Skeletal muscle satellite cell (primary cell): ENCODE results near the gene ANAPC4.

Experiments used
- H3K27me3 ChIP-seq: 2 replicates; pipeline ENCODE4 v1.7.0; 2013; ENCODE audit warnings: low read length; ENCODE audit not compliant: control insufficient read depth, insufficient read depth
- H3K36me3 ChIP-seq: 2 replicates; pipeline ENCODE4 v1.7.0; 2013; ENCODE audit warnings: mild to moderate bottlenecking, control low read depth, low read length; ENCODE audit not compliant: insufficient read depth
- H3K4me1 ChIP-seq: 2 replicates; pipeline ENCODE4 v1.7.0; 2013; ENCODE audit warnings: low read length; ENCODE audit not compliant: control insufficient read depth, insufficient read depth
- H3K4me2 ChIP-seq: 2 replicates; pipeline ENCODE4 v1.7.0; 2013; ENCODE audit warnings: mild to moderate bottlenecking, low read length
- H3K4me3 ChIP-seq: 2 replicates; pipeline ENCODE4 v1.7.0; 2013; ENCODE audit warnings: low read length
- H3K9ac ChIP-seq: 2 replicates; pipeline ENCODE4 v1.7.0; 2013; ENCODE audit warnings: mild to moderate bottlenecking, low read depth, low read length, moderate library complexity
- H3K9me3 ChIP-seq: replicated peaks from 2 replicates; pipeline ENCODE4 v1.7.0; 2013; ENCODE audit warnings: mild to moderate bottlenecking, control low read depth, low read length

Gene ANAPC4

GRCh38 chr4:25383647-25384046, 6.6 kb downstream of the ANAPC4 start:
- Histone ChIP-seq H3K9me3 (no peaks in the 10 kb centered on the region), H3K4me2 (no peak overlapping the region), H3K4me1 (peaks cover 5% of the 10 kb centered on the region), H3K27me3 (no peaks in the 10 kb centered on the region), H3K9ac (no peak overlapping the region), H3K4me3 (no peak overlapping the region), H3K36me3 (peaks cover 30% of the 10 kb centered on the region)

GRCh38 chr4:25386926-25387325, 9.9 kb downstream of the ANAPC4 start:
- Histone ChIP-seq H3K27me3 (no peaks in the 10 kb centered on the region), H3K4me2 (no peak overlapping the region), H3K4me3 (no peak overlapping the region), H3K4me1 (no peaks in the 10 kb centered on the region), H3K9ac (no peak overlapping the region), H3K9me3 (no peaks in the 10 kb centered on the region), H3K36me3 (peaks cover 40% of the 10 kb centered on the region)

- H3K4me3 ChIP-seq, result no peak overlapping the region
- H3K27me3 ChIP-seq, result no peaks in the 10 kb centered on the region
- H3K36me3 ChIP-seq, result peaks cover 67% of the 10 kb centered on the region
These were observed 20.2 kb downstream of the ANAPC4 start for GRCh38 chr4:25397305-25397704.

GRCh38 chr4:25399510-25399909, 22.4 kb downstream of the ANAPC4 start:
- Histone ChIP-seq H3K36me3 (peaks cover 63% of the 10 kb centered on the region), H3K4me3 (no peak overlapping the region), H3K4me2 (no peak overlapping the region), H3K4me1 (peaks cover 30% of the 10 kb centered on the region), H3K27me3 (no peaks in the 10 kb centered on the region), H3K9ac (no peak overlapping the region), H3K9me3 (no peaks in the 10 kb centered on the region)

More at GRCh38 chr4:25397305-25397704, 20.2 kb downstream of the ANAPC4 start:
- Histone ChIP-seq H3K4me1 (peaks cover 24% of the 10 kb centered on the region), H3K9ac (no peak overlapping the region), H3K9me3 (no peaks in the 10 kb centered on the region), H3K4me2 (no peak overlapping the region)

- no peak overlapping the region for H3K9ac ChIP-seq
- peaks cover 59% of the 10 kb centered on the region for H3K36me3 ChIP-seq
- no peaks in the 10 kb centered on the region for H3K27me3 ChIP-seq
- peaks cover 34% of the 10 kb centered on the region for H3K4me1 ChIP-seq
- peak overlapping the region; percentile 49 for H3K4me2 ChIP-seq
- peak overlapping the region; percentile 45 for H3K4me3 ChIP-seq
- H3K9me3 ChIP-seq, result no peaks in the 10 kb centered on the region
These were observed 24.0 kb downstream of the ANAPC4 start for GRCh38 chr4:25401066-25401465.

- H3K27me3 ChIP-seq, result no peaks in the 10 kb centered on the region
- H3K4me1 ChIP-seq, result peaks cover 37% of the 10 kb centered on the region
- peak overlapping the region; percentile 47 for H3K9ac ChIP-seq
- no peaks in the 10 kb centered on the region for H3K9me3 ChIP-seq
- peak overlapping the region; percentile 28 for H3K4me2 ChIP-seq
- peaks cover 57% of the 10 kb centered on the region for H3K36me3 ChIP-seq
- no peak overlapping the region for H3K4me3 ChIP-seq
These were observed 25.5 kb downstream of the ANAPC4 start for GRCh38 chr4:25402521-25402920.

DNA sequence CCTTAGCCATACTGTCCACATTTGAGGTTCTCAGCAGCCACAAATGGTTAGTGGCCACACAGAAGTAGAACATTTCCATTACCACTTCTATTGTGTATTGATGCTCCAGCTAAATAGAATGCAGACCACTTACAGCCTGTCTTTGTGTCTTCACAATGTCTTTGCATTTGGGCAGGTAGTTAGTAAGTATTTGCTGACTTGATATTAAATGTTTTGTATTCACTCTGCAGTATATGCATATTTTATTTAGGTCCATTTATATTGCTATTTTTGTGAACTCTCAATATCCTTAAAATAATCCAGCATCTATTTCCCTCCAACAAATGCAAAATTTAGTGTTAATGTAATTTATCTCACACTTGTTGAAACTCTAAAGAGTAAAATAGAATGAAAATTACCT, 26.6 kb downstream of the ANAPC4 start:
- Histone ChIP-seq H3K27me3 (no peaks in the 10 kb centered on the region), H3K4me1 (peaks cover 37% of the 10 kb centered on the region), H3K9me3 (no peaks in the 10 kb centered on the region), H3K4me3 (no peak overlapping the region), H3K9ac (no peak overlapping the region), H3K36me3 (peaks cover 58% of the 10 kb centered on the region), H3K4me2 (no peak overlapping the region)

DNA sequence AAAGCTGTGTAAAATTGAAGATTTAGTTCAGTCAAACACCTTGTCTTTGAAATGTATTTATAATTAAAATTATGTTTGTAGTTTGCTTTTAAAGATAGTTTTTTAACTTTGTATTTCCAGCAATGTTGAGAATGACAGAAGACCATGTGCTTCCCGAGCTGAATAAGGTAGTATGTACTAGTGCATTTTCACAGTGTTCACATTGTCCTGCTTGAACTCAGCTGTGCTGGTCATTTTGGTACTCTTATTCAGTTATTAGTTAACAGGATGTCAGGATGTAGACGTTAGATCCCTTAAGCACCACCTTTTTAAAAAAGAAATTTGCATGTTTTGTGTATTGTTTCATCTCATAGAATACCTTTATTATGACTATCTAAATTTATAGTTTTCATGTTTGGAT, 28.4 kb downstream of the ANAPC4 start:
- Histone ChIP-seq H3K4me3 (no peak overlapping the region), H3K27me3 (no peaks in the 10 kb centered on the region), H3K4me1 (peaks cover 30% of the 10 kb centered on the region), H3K4me2 (no peak overlapping the region), H3K9me3 (no peaks in the 10 kb centered on the region), H3K36me3 (peaks cover 68% of the 10 kb centered on the region), H3K9ac (no peak overlapping the region)

GRCh38 chr4:25406081-25406692, 29.1 kb downstream of the ANAPC4 start:
- Histone ChIP-seq H3K4me3 (no peak overlapping the region), H3K27me3 (no peaks in the 10 kb centered on the region), H3K9me3 (no peaks in the 10 kb centered on the region), H3K36me3 (peaks cover 75% of the 10 kb centered on the region), H3K4me1 (peaks cover 24% of the 10 kb centered on the region), H3K4me2 (no peak overlapping the region), H3K9ac (no peak overlapping the region)

- Histone ChIP-seq H3K9me3 (no peaks in the 10 kb centered on the region), H3K4me2 (no peak overlapping the region), H3K27me3 (no peaks in the 10 kb centered on the region), H3K4me3 (no peak overlapping the region), H3K9ac (no peak overlapping the region), H3K4me1 (peaks cover 5% of the 10 kb centered on the region), H3K36me3 (peaks cover 82% of the 10 kb centered on the region)
These were observed 33.9 kb downstream of the ANAPC4 start for GRCh38 chr4:25410820-25411529.

DNA sequence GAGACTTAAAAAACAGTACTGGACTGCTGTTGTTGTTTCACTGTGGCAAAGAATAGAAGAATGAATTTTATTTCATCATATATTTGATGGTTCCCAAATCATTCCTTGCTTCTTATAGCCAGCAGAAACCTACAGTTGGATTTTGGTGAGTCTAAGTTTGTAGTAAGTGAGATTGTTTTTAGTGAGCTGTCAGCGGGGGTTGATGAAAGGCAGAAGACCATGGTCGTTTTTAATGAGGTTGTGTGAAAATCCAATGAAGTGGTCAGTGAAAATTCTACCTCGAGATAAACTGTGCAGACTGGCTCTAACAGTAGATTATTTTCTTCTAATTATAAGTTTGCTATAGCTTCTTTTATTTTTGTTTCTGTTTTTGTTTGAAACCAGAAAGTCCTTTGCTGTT, 36.2 kb downstream of the ANAPC4 start:
- Histone ChIP-seq H3K9ac (no peak overlapping the region), H3K36me3 (peaks cover 84% of the 10 kb centered on the region), H3K4me2 (no peak overlapping the region), H3K27me3 (no peaks in the 10 kb centered on the region), H3K4me1 (no peaks in the 10 kb centered on the region), H3K4me3 (no peak overlapping the region), H3K9me3 (no peaks in the 10 kb centered on the region)

- Histone ChIP-seq H3K4me2 (no peak overlapping the region), H3K9me3 (no peaks in the 10 kb centered on the region), H3K27me3 (no peaks in the 10 kb centered on the region), H3K4me3 (no peak overlapping the region), H3K36me3 (peaks cover 62% of the 10 kb centered on the region), H3K9ac (no peak overlapping the region), H3K4me1 (no peaks in the 10 kb centered on the region)
These were observed 40.0 kb downstream of the ANAPC4 start for GRCh38 chr4:25417014-25417413.
